ENCODE results near the gene DPF3. TPM values are rescaled to one million over a fixed set of nuclear protein-coding genes. Genes with fewer than 3 reads are reported as not detected.

The DPF3 gene
- total RNA-seq, 2 donors from 2014 or later = 11.0 TPM; not detected in 1

GRCh38 chr14:72577521-72577920, 316.4 kb downstream of the DPF3 start:
- no peak for TF ChIP-seq POLR2AphosphoS5 (IDR thresholded peaks at IDR 0.05)
- no peak for TF ChIP-seq POLR2A (IDR thresholded peaks at IDR 0.05)
- no peak for DNase-seq (ENCODE audit: low spot score)
- Histone ChIP-seq H3K27me3 (replicated peaks; ENCODE audit: insufficient read depth) (no peaks in the 10 kb centered on the region), H3K27ac (no peak overlapping the region), H3K4me1 (replicated peaks) (no peaks in the 10 kb centered on the region), H3K9me3 (no peaks in the 10 kb centered on the region), H3K36me3 (no peaks in the 10 kb centered on the region), H3K4me3 (no peak overlapping the region)
- WGBS = 65% methylated on average over 5 of the region's 5 CpGs
- intact Hi-C loops (cut with DNase I) = no loop called here

DNA sequence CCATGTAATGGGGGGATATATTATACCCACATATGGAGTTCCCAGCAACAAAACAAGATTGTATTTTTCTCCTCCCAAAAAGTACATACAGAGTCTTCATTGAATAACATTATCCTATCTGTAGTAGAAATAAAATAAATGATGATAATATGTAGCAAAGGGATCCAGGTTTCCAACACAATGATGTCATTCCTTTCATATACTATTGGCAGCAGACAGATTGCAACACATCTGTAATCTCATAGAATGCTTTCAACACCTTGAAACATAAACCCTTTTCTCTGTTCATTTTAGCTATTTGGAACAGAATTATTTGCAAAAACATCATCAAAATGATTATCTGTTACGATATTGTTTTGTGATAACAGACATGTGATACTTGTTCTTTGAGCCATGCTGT, 317.6 kb downstream of the DPF3 start:
- TF ChIP-seq CTCF (IDR thresholded peaks at IDR 0.05) (no peak), POLR2AphosphoS5 (IDR thresholded peaks at IDR 0.05) (no peak), POLR2A (IDR thresholded peaks at IDR 0.05) (no peak)
- Histone ChIP-seq H3K27me3 (replicated peaks; ENCODE audit: insufficient read depth) (no peaks in the 10 kb centered on the region), H3K27ac (no peak overlapping the region), H3K9me3 (no peaks in the 10 kb centered on the region), H3K4me3 (no peak overlapping the region), H3K36me3 (no peaks in the 10 kb centered on the region), H3K4me1 (replicated peaks) (no peaks in the 10 kb centered on the region)
- intact Hi-C loops (cut with DNase I) = no loop called here
- no peak for DNase-seq (ENCODE audit: low spot score)
- WGBS = 100% methylated on average over 1 of the region's 1 CpG

- Histone ChIP-seq H3K27ac (no peak overlapping the region), H3K27me3 (replicated peaks; ENCODE audit: insufficient read depth) (no peaks in the 10 kb centered on the region), H3K9me3 (no peaks in the 10 kb centered on the region), H3K36me3 (no peaks in the 10 kb centered on the region), H3K4me1 (replicated peaks) (no peaks in the 10 kb centered on the region), H3K4me3 (no peak overlapping the region)
- 100% methylated on average over 1 of the region's 1 CpG for WGBS
- no peak for TF ChIP-seq POLR2AphosphoS5 (IDR thresholded peaks at IDR 0.05)
- TF ChIP-seq CTCF (IDR thresholded peaks at IDR 0.05) = no peak
- no peak for TF ChIP-seq POLR2A (IDR thresholded peaks at IDR 0.05)
- no peak for DNase-seq (ENCODE audit: low spot score)
- intact Hi-C loops (cut with DNase I) = no loop called here
Measured at GRCh38 chr14:72574715-72575114, 319.2 kb downstream of the DPF3 start.

DNA sequence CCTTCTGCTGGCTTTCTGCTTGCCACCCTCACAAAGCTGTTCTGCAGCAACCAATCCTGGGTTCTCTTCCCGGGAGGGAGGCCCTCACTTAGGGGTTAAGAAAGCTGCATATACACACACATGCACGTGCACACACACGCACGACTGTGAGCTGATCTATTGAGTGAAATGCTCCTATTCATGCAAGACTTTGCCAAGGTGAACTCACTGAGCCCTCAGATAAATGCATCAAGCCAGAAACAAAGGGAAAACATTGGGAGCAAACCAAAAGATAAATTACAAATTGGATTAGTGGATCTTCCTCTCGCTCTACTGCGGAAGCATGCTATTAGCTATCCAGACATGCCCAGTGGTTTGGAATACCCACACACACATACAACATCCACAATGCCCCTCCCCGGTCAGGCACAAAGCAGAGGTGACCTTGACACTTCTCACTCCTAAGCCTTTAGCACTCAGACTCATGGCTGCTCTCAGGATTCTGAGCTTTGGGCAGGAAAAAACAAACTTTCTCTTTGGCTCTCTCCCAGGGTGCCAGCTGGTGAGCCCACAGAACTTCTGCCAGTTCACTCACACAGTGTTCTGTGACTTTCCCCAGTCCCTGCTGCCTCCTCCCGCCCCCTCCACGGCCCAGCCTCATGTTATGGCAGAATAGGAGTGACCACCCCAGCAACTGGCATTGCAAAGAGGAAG, 320.0 kb downstream of the DPF3 start:
- 48% methylated on average over 9 of the region's 9 CpGs for WGBS
- no peaks in the 10 kb centered on the region for H3K27me3 ChIP-seq (replicated peaks; ENCODE audit: insufficient read depth)
- H3K27ac ChIP-seq = no peak overlapping the region
- DNase-seq (ENCODE audit: low spot score) = no peak
- H3K9me3 ChIP-seq = no peaks in the 10 kb centered on the region
- no peaks in the 10 kb centered on the region for H3K36me3 ChIP-seq
- TF ChIP-seq POLR2AphosphoS5 (IDR thresholded peaks at IDR 0.05) = no peak
- TF ChIP-seq POLR2A (IDR thresholded peaks at IDR 0.05) = no peak
- no peak for TF ChIP-seq CTCF (IDR thresholded peaks at IDR 0.05)
- intact Hi-C loops (cut with DNase I) = no loop called here
- H3K4me1 ChIP-seq (replicated peaks) = no peaks in the 10 kb centered on the region
- no peak overlapping the region for H3K4me3 ChIP-seq

Small RNA genes within 50 kb of the gene (small RNA-seq; reads per million reads assigned to genes)
- gene RF00019 = 0 reads per million in 2 donors

Other genes starting within 250 kb of the DPF3 start
- gene DCAF4, start 32.4 kb upstream of the DPF3 start, total RNA-seq = 10 to 100 TPM in 1 of 2 donors, 1 to 10 TPM in 1; 8.9 to 29.6 TPM
- 10 to 100 TPM; 16.6 to 31.7 TPM for gene ZFYVE1, start 133.0 kb upstream of the DPF3 start, total RNA-seq
- 10 to 100 TPM; 36.8 to 78.6 TPM for gene RBM25, start 164.4 kb upstream of the DPF3 start, total RNA-seq
- gene PSEN1, start 242.4 kb upstream of the DPF3 start, total RNA-seq = 10 to 100 TPM; 46.3 to 61.9 TPM

All from prostate gland (tissue), 2 donors.